ENCODE measurements around the gene ASCL2.

- TF ChIP-seq, protein P1, sequence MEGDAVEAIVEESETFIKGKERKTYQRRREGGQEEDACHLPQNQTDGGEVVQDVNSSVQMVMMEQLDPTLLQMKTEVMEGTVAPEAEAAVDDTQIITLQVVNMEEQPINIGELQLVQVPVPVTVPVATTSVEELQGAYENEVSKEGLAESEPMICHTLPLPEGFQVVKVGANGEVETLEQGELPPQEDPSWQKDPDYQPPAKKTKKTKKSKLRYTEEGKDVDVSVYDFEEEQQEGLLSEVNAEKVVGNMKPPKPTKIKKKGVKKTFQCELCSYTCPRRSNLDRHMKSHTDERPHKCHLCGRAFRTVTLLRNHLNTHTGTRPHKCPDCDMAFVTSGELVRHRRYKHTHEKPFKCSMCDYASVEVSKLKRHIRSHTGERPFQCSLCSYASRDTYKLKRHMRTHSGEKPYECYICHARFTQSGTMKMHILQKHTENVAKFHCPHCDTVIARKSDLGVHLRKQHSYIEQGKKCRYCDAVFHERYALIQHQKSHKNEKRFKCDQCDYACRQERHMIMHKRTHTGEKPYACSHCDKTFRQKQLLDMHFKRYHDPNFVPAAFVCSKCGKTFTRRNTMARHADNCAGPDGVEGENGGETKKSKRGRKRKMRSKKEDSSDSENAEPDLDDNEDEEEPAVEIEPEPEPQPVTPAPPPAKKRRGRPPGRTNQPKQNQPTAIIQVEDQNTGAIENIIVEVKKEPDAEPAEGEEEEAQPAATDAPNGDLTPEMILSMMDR (IDR thresholded peaks at IDR 0.05), result no peak
- no peak for TF ChIP-seq POLR2A (IDR thresholded peaks at IDR 0.05)
Observed at GRCh38 chr11:2223153-2223794, 47.1 kb downstream of the ASCL2 start.
